Activated CD8-positive, alpha-beta memory T cell treated with anti-CD3 and anti-CD28 coated beads for 1 hour (primary cell): ENCODE measurements around the gene JAG1.

Source experiments
- DNase-seq, 2 donors: peaks; one replicate each; pipeline ENCODE4 v3.0.0-alpha.2; 2020; ENCODE audit warnings: low read depth in 1 of 2; ENCODE audit errors: extremely low read depth in 1 of 2

JAG1 gene

DNA sequence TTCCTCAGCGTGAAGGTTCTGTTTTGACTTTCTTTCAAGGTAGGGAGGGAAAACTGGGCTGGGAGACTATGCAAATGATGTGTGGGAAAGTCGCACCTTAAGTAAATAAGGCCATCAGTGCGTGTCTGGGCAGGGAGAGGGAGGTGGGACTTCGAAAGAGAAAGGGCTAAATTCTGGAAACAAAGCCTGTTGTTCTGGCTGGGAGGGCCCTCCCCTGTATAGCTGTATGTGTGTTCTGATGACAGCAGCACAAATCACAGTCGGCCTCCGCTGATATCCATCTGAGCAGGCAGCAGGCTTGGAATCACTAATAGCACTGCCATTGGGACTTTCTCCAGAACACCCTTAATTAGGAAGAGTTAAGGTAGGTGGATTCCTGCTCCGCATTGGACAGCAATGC is 19.2 kb downstream of the JAG1 start:
- DNase-seq: no peak

GRCh38 chr20:10654250-10654610 is 19.6 kb downstream of the JAG1 start:
- DNase-seq: no peak

- no peak for DNase-seq
Measured at GRCh38 chr20:10653599-10654249, 20.1 kb downstream of the JAG1 start.

GRCh38 chr20:10652660-10653261 is 21.0 kb downstream of the JAG1 start:
- DNase-seq: no peak

GRCh38 chr20:10652185-10652584 is 21.6 kb downstream of the JAG1 start:
- DNase-seq: no peak

DNA sequence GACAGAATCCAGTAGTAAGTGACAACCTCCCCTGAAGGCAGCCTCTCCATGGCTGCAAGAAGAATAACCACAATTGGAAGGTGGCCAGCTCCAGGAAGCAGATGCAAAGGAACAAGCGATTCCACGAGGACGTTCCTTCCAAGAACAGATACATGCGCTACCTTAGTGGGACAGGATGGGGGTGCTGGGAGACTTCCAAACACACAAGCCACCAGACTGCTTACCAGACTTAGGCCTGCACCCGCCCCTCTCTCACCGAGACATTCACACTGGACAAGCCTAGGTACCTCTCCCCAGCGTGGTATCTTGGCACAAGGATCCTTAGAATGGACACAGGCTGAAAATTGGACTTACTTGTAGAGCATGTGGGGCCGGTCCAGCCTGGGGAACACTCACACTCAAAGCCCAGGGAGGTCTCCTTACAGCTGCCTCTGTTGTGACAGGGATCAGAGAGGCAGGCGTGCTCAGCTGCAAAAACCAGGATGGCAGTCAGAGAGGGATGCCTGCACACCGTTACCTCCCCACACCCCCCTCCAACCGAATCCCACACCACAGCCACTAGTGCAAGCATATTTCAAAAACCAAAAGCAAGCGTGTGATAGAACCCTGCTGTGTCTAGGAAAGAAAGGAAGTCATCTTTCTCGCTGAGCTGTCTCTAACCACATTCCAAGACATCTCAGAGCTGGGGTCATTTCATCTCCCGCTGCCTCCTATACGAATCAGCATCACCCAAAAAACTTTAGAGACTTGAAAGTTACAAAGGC is 22.4 kb downstream of the JAG1 start:
- DNase-seq: no peak

DNA sequence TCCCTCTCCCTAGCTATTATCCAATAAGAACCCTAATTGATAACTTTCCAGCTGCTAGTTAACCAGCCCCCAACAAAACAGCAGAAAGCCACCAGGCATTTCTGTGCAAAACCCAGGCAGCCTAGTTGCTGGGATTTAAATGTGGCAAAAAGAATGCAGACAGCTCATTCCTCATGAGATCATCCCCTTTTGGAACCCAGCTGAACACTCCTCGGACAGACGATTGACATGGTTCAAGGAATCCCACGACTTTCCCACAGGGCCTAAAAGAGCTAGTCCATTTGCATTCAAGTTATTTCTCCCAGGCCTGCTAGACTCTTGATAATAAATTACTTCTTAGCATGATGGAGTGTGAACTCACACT is 24.0 kb downstream of the JAG1 start:
- no peak for DNase-seq

- DNase-seq: no peak
Measured at GRCh38 chr20:10649080-10649796, 24.6 kb downstream of the JAG1 start.

DNA sequence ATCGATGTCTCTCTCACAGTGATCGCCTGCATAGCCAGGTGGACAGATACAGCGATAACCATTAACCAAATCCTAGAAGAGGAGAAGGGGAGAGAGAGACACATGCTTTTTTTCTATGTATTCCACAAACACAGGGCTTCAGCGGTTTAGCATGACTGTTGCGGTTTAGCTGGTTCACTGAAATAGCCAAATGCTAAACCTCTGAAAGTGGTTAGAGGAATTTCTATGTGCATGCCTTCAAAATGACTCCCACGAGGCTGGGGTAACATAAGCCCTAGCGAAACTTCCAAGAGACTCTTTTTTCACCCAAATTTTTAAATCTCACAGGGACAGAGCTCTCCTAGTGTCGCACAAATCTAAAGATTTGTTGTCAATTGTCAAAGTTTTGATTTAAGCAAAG is 25.1 kb downstream of the JAG1 start:
- DNase-seq: no peak

DNA sequence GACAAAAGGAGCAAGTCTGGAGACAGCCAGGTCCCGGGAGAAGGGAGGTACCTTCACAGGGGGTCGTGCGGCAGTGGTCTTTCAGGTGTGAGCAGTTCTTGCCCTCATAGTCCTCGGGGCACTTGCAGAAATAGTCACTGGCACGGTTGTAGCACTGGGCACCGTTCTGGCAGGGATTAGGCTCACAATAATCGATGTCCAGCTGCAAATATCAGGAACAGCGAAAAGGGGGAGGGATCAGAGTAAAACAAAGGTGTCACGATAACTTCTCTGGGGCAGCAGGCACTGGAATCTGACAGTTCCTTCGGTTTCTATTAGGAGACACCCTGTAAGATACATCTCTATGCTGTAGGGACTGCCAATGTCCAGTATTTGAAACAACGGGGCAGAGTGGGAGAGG is 25.9 kb downstream of the JAG1 start:
- no peak for DNase-seq

DNA sequence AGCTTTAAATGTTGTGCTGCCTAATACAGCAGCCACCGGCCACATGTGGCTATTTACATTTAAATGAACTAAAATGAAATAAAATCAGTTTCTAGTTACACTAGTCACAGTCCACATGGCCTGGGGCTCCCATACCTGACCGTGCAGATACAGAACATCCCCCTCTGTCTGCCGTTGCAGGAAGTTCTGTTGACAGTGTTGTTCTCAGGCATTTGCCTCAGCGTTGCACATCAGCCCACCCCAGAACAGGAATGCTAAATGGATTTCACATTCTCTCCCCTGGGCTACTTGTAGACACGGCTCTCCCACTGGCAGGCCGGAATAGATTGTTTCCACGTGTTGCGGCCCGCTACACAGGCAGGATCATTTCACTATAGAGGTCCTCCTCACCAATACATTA is 26.3 kb downstream of the JAG1 start:
- no peak for DNase-seq

DNA sequence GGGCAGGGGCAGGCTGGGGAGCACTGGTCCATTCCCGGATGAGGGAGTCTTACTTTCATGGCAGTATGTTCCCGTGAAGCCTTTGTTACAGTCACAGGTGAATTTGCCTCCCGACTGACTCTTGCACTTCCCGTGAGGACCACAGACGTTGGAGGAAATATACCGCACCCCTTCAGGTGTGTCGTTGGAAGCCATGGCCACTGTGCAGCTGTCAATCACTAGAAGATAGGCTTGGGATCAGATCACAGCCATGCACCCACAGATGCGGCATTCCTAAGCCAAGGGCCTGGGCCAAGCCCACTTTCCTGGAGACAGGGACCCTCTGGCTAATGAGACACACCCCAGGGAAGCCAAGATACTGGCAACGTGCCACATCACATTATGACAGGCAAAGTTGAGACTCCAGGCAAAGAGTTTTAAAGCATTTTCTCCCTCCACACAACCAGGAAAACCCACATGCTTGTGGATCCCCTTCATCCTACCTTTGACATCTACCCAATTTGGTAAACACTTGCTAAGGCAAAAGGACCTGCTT is 26.8 kb downstream of the JAG1 start:
- no peak for DNase-seq

- no peak for DNase-seq
Measured at GRCh38 chr20:10646006-10646405, 27.8 kb downstream of the JAG1 start.

DNA sequence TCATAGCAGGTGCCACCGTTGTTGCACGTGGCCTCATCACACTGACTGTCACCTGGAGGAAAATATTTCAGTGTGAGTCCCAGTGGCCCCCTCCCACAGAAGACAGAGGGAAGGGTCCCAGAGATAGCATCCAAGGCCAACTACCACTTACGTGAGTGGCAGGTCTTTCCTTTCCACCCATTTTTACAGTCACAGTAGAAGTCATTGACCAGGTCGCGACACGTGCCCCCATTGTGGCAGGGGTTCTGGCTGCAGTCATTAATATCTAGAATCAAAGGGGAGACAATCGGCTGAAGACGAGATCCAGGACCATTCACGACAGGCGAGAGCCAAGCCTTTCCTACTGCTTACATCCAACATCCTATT is 28.6 kb downstream of the JAG1 start:
- DNase-seq: no peak

DNA sequence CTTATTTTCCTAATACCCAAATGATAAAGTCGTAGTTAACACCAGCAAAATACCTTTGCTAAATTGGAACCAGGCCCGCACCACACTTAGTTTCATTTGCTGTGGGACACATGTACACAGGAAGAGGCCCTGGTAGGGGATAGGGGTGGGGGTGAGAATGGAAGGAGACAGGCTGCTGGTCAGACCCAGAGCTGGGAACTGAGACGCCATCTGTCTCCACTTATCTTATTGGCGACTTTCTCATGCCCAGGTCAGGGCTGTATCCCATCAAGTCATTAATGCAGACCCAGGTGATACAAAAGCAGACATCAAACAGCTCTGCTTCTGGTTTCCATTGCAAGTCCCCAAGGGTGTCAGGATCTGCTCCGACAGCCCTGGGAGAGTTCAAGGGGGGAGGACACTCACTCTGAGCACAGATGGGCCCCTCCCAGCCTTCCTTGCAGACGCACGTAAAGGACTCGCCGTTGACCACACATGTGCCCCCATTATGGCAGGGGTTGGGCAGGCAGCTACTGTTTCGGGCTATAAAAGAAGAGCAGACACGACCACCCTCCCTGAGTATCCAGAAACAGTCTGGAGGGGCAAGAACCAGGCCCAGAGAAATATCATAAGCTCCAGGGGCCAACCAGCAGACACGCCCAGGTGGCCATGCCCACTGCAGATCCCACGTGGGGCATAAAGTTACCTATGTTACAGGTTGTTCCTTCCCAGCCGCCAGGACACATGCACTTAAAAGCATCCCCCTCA is 29.2 kb downstream of the JAG1 start:
- DNase-seq: no peak

DNA sequence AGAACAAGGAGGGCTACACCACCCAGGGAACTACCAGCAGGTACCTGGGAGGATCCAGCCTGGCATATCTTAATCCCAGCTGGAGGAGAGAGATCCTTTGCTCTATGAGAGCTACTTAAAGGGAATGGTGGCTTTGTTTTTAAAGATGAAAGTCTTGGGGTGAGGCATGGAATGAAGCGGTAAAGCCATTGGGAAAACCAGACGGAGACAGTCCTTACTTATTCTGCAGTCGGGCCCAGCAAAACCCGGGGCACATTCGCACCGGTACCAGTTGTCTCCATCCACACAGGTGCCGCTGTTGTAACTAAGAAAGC is 30.3 kb downstream of the JAG1 start:
- DNase-seq: no peak

DNA sequence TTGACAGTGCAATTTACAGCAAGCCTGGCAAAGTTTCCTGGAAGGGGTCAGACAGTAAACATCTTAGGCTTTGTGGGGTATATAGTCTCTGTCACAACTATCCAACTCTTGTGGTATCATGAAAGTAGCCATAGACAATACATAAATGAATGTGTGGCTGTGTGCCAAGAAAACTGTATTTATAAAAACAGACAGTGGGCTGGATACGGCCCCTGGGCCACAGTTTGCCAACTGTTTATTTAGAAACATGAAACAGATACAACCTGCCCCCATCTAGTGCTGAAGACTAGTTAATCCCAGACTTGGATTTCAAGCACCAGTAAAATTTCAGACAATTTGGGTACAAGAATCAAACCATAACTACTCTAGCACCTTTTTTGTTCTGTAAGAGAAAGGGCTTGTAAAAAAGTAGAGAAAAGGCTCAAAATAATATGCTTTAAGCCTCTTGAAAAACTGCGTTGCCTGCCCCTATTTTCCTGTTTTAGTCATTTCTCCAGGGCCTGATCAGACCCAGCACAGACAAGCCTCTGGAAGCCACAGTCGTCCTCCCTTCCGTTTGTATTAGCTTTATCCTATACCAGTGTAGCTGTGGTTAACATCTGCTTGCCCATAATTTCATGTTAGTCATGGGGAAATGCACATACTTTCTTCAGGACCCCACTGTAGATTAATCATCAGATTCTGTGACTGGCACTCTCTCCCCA is 30.8 kb downstream of the JAG1 start:
- DNase-seq: no peak

GRCh38 chr20:10641893-10642292 is 31.9 kb downstream of the JAG1 start:
- DNase-seq: no peak

GRCh38 chr20:10641467-10641866 is 32.3 kb downstream of the JAG1 start:
- DNase-seq: no peak

GRCh38 chr20:10640897-10641296 is 32.9 kb downstream of the JAG1 start:
- no peak for DNase-seq
